KOPT-K1 (cell line): ENCODE data around the gene MTHFD1.

Experiments
- H3K27ac ChIP-seq: fragments of 200-600 bp; sonication (generic); 2 replicates; pipeline ENCODE4 v1.5.1; 2016; ENCODE audit warnings: antibody characterized with exemption, mild to moderate bottlenecking, low read depth, low read length; ENCODE audit not compliant: poor library complexity, severe bottlenecking
- H3K36me3 ChIP-seq: fragments of 200-600 bp; sonication (generic); 2 replicates; pipeline ENCODE4 v1.5.1; 2017; ENCODE audit warnings: antibody characterized with exemption, mild to moderate bottlenecking, low read length, moderate library complexity; ENCODE audit not compliant: insufficient read depth
- H3K9me3 ChIP-seq: fragments of 200-600 bp; sonication (generic); 2 replicates; pipeline ENCODE4 v1.5.1; 2017; ENCODE audit warnings: antibody characterized with exemption, low read length, mild to moderate bottlenecking; ENCODE audit not compliant: insufficient read depth, poor library complexity, severe bottlenecking

Gene MTHFD1

GRCh38 chr14:64459405-64460136 lies 71.4 kb downstream of the MTHFD1 start:
- Histone ChIP-seq H3K9me3 (no peaks in the 10 kb centered on the region), H3K36me3 (peaks cover 85% of the 10 kb centered on the region), H3K27ac (no peak overlapping the region)

- H3K36me3 ChIP-seq: peaks cover 68% of the 10 kb centered on the region
- H3K9me3 ChIP-seq: no peaks in the 10 kb centered on the region
- no peak overlapping the region for H3K27ac ChIP-seq
Observed at GRCh38 chr14:64461221-64461620, 73.1 kb downstream of the MTHFD1 start.

- no peaks in the 10 kb centered on the region for H3K9me3 ChIP-seq
- no peak overlapping the region for H3K27ac ChIP-seq
- H3K36me3 ChIP-seq: peaks cover 49% of the 10 kb centered on the region
Observed at GRCh38 chr14:64463195-64463594, 75.0 kb downstream of the MTHFD1 start.

GRCh38 chr14:64463873-64464272 lies 75.7 kb downstream of the MTHFD1 start:
- Histone ChIP-seq H3K9me3 (no peaks in the 10 kb centered on the region), H3K27ac (no peak overlapping the region), H3K36me3 (peaks cover 42% of the 10 kb centered on the region)

GRCh38 chr14:64464651-64465050 lies 76.5 kb downstream of the MTHFD1 start:
- Histone ChIP-seq H3K9me3 (no peaks in the 10 kb centered on the region), H3K36me3 (peaks cover 34% of the 10 kb centered on the region), H3K27ac (peak overlapping the region; percentile 65)

- H3K9me3 ChIP-seq: no peaks in the 10 kb centered on the region
- H3K27ac ChIP-seq: peak within 1 kb of the TSS; percentile 65
- H3K36me3 ChIP-seq: peaks cover 28% of the 10 kb centered on the region
Observed at GRCh38 chr14:64465191-64465822, 77.2 kb downstream of the MTHFD1 start, which contains the start of gene AKAP5. Gene AKAP5 (plus strand): TSS chr14:64465499. CDS start chr14:64468395, 2,896 bp downstream.

GRCh38 chr14:64465831-64466554 lies 77.8 kb downstream of the MTHFD1 start:
- Histone ChIP-seq H3K27ac (peak overlapping the region; percentile 65), H3K9me3 (no peaks in the 10 kb centered on the region), H3K36me3 (peaks cover 22% of the 10 kb centered on the region)

- H3K9me3 ChIP-seq: no peaks in the 10 kb centered on the region
- H3K36me3 ChIP-seq: peaks cover 11% of the 10 kb centered on the region
- no peak overlapping the region for H3K27ac ChIP-seq
Observed at GRCh38 chr14:64467101-64467500, 78.9 kb downstream of the MTHFD1 start.

- peaks cover 6% of the 10 kb centered on the region; the same call in 1 of the 2 replicates for H3K36me3 ChIP-seq
- no peak overlapping the region for H3K27ac ChIP-seq
- H3K9me3 ChIP-seq: no peaks in the 10 kb centered on the region
Observed at GRCh38 chr14:64467566-64467965, 79.4 kb downstream of the MTHFD1 start.

GRCh38 chr14:64468451-64468850 lies 80.3 kb downstream of the MTHFD1 start:
- Histone ChIP-seq H3K36me3 (no peaks in the 10 kb centered on the region), H3K27ac (no peak overlapping the region), H3K9me3 (no peaks in the 10 kb centered on the region)

- Histone ChIP-seq H3K27ac (no peak overlapping the region), H3K36me3 (peaks cover 16% of the 10 kb centered on the region; the same call in 1 of the 2 replicates), H3K9me3 (no peaks in the 10 kb centered on the region)
Observed at GRCh38 chr14:64474041-64474440, 85.9 kb downstream of the MTHFD1 start.

- Histone ChIP-seq H3K27ac (no peak overlapping the region), H3K9me3 (no peaks in the 10 kb centered on the region), H3K36me3 (peaks cover 23% of the 10 kb centered on the region; the same call in 1 of the 2 replicates)
Observed at GRCh38 chr14:64474698-64475097, 86.5 kb downstream of the MTHFD1 start.

GRCh38 chr14:64475585-64476273 lies 87.6 kb downstream of the MTHFD1 start:
- Histone ChIP-seq H3K27ac (no peak overlapping the region), H3K9me3 (no peaks in the 10 kb centered on the region), H3K36me3 (peaks cover 27% of the 10 kb centered on the region; the same call in 1 of the 2 replicates)

GRCh38 chr14:64476438-64476837 lies 88.3 kb downstream of the MTHFD1 start:
- no peaks in the 10 kb centered on the region for H3K9me3 ChIP-seq
- H3K27ac ChIP-seq: no peak overlapping the region
- H3K36me3 ChIP-seq: peaks cover 33% of the 10 kb centered on the region
